ENCODE measurements around the gene TM4SF18.

Gene TM4SF18

DNA sequence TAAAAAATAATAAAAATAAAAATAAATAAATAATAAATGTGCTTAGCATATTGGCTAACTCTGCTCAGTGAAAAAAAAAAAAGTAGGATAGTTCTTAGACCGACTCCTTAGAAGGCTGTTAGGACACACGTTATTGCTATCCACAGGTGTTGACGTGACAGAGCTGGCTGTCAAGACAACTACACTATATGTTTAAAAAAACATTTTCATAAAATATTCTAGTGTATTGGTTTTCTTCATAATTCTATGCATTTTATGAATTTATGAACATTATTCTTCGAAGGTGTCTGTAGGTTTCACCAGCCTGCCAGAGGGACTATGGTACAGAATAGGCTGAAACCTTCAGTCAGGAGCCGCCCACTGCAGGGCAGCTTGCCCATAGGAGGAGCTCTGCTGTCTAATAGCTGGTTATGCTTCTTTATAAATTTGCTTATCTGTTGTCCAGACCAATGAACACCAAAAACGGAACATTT lies 34.8 kb upstream of the TM4SF18 start:
- TF ChIP-seq ZFP30 (CRISPR knock-in tag; IDR thresholded peaks at IDR 0.05), result no peak
- TF ChIP-seq, protein P1, sequence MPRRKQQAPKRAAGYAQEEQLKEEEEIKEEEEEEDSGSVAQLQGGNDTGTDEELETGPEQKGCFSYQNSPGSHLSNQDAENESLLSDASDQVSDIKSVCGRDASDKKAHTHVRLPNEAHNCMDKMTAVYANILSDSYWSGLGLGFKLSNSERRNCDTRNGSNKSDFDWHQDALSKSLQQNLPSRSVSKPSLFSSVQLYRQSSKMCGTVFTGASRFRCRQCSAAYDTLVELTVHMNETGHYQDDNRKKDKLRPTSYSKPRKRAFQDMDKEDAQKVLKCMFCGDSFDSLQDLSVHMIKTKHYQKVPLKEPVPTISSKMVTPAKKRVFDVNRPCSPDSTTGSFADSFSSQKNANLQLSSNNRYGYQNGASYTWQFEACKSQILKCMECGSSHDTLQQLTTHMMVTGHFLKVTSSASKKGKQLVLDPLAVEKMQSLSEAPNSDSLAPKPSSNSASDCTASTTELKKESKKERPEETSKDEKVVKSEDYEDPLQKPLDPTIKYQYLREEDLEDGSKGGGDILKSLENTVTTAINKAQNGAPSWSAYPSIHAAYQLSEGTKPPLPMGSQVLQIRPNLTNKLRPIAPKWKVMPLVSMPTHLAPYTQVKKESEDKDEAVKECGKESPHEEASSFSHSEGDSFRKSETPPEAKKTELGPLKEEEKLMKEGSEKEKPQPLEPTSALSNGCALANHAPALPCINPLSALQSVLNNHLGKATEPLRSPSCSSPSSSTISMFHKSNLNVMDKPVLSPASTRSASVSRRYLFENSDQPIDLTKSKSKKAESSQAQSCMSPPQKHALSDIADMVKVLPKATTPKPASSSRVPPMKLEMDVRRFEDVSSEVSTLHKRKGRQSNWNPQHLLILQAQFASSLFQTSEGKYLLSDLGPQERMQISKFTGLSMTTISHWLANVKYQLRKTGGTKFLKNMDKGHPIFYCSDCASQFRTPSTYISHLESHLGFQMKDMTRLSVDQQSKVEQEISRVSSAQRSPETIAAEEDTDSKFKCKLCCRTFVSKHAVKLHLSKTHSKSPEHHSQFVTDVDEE (CRISPR knock-in tag; IDR thresholded peaks at IDR 0.05), result no peak
- no peak for TF ChIP-seq OSR1 (CRISPR knock-in tag; IDR thresholded peaks at IDR 0.05)
- TF ChIP-seq, protein P2, sequence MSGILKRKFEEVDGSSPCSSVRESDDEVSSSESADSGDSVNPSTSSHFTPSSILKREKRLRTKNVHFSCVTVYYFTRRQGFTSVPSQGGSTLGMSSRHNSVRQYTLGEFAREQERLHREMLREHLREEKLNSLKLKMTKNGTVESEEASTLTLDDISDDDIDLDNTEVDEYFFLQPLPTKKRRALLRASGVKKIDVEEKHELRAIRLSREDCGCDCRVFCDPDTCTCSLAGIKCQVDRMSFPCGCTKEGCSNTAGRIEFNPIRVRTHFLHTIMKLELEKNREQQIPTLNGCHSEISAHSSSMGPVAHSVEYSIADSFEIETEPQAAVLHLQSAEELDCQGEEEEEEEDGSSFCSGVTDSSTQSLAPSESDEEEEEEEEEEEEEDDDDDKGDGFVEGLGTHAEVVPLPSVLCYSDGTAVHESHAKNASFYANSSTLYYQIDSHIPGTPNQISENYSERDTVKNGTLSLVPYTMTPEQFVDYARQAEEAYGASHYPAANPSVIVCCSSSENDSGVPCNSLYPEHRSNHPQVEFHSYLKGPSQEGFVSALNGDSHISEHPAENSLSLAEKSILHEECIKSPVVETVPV (CRISPR knock-in tag; IDR thresholded peaks at IDR 0.05), result no peak
- TF ChIP-seq ZNF70 (CRISPR knock-in tag; IDR thresholded peaks at IDR 0.05), result no peak
- TF ChIP-seq ZFP3 (CRISPR knock-in tag; IDR thresholded peaks at IDR 0.05), result no peak
- no peak for TF ChIP-seq PPARA (CRISPR knock-in tag; IDR thresholded peaks at IDR 0.05; ENCODE audit: borderline replicate concordance)
- no peak for TF ChIP-seq GLIS3 (CRISPR knock-in tag; IDR thresholded peaks at IDR 0.05)
- no peak for TF ChIP-seq SNAI2 (CRISPR knock-in tag; IDR thresholded peaks at IDR 0.05)
- TF ChIP-seq, protein P3, sequence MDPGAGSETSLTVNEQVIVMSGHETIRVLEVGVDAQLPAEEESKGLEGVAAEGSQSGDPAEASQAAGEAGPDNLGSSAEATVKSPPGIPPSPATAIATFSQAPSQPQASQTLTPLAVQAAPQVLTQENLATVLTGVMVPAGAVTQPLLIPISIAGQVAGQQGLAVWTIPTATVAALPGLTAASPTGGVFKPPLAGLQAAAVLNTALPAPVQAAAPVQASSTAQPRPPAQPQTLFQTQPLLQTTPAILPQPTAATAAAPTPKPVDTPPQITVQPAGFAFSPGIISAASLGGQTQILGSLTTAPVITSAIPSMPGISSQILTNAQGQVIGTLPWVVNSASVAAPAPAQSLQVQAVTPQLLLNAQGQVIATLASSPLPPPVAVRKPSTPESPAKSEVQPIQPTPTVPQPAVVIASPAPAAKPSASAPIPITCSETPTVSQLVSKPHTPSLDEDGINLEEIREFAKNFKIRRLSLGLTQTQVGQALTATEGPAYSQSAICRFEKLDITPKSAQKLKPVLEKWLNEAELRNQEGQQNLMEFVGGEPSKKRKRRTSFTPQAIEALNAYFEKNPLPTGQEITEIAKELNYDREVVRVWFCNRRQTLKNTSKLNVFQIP (CRISPR knock-in tag; IDR thresholded peaks at IDR 0.05; ENCODE audit: borderline replicate concordance, low read depth), result no peak
- TF ChIP-seq RARB (CRISPR knock-in tag; IDR thresholded peaks at IDR 0.05), result no peak
- TF ChIP-seq, protein P4, sequence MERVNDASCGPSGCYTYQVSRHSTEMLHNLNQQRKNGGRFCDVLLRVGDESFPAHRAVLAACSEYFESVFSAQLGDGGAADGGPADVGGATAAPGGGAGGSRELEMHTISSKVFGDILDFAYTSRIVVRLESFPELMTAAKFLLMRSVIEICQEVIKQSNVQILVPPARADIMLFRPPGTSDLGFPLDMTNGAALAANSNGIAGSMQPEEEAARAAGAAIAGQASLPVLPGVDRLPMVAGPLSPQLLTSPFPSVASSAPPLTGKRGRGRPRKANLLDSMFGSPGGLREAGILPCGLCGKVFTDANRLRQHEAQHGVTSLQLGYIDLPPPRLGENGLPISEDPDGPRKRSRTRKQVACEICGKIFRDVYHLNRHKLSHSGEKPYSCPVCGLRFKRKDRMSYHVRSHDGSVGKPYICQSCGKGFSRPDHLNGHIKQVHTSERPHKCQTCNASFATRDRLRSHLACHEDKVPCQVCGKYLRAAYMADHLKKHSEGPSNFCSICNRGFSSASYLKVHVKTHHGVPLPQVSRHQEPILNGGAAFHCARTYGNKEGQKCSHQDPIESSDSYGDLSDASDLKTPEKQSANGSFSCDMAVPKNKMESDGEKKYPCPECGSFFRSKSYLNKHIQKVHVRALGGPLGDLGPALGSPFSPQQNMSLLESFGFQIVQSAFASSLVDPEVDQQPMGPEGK (CRISPR knock-in tag; IDR thresholded peaks at IDR 0.05; ENCODE audit: borderline replicate concordance), result no peak
- peak; percentile 17; the same call in 2 of the 3 replicates for ATAC-seq

DNA sequence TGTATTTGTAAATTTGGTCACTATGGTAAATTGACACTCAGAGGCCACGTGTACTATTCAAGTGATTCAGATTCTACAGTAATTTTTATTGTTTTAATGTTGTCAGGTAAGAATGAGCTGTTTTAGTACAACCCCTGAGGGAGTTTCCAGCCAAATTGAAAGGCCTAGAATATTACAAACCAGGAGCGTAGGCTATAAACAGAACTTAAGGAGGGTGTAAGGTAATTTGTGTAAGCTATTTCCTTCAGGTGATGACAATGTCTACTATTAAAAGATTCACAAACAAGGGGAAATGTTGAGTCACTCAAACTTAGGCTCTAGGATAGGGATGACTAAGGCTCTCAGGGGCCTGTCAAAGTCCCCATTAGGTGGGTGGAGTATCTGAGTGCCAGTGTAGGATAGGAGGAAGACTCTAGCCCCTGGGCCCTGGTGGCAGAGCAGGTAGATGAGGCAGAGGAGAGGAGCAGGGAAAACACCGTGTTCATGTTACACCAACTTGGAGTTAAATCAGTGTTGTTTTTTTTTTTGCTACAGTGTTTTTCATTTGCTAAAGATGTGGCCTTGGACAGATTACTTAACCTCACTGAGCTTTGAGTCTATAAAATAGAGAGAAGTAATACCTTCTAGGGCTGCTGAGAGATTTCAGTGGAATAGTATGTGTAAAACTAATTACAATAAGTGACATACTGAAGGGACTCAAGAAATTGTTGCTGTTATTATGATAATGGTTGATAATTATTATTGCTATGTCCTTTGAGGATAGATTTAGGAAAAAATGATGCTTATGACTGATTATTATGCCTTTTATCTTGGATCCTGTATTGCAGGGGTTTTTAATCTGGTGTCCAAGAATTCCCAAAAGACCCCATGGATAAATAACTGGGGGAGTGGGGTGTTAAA lies 33.8 kb upstream of the TM4SF18 start:
- TF ChIP-seq GLIS3 (CRISPR knock-in tag; IDR thresholded peaks at IDR 0.05) (no peak), RARB (CRISPR knock-in tag; IDR thresholded peaks at IDR 0.05) (no peak), ZNF8 (CRISPR knock-in tag; IDR thresholded peaks at IDR 0.05) (no peak), TOX (CRISPR knock-in tag; IDR thresholded peaks at IDR 0.05; ENCODE audit: borderline replicate concordance) (no peak), ZNF70 (CRISPR knock-in tag; IDR thresholded peaks at IDR 0.05) (no peak), ZFP3 (CRISPR knock-in tag; IDR thresholded peaks at IDR 0.05) (no peak), CSDC2 (CRISPR knock-in tag; IDR thresholded peaks at IDR 0.05) (no peak), ZNF565 (CRISPR knock-in tag; conservative IDR thresholded peaks at IDR 0.05; ENCODE audit: low read depth) (no peak), TCF4 (CRISPR knock-in tag; IDR thresholded peaks at IDR 0.05; ENCODE audit: borderline replicate concordance) (no peak), ARNTL (CRISPR knock-in tag; IDR thresholded peaks at IDR 0.05; ENCODE audit: borderline replicate concordance, low read depth) (no peak), ZC3H10 (CRISPR knock-in tag; IDR thresholded peaks at IDR 0.05) (no peak), OSR1 (CRISPR knock-in tag; IDR thresholded peaks at IDR 0.05) (no peak), ISL1 (CRISPR knock-in tag; IDR thresholded peaks at IDR 0.05) (no peak), SNAI2 (CRISPR knock-in tag; IDR thresholded peaks at IDR 0.05) (no peak)
- TF ChIP-seq, protein P4 (CRISPR knock-in tag; IDR thresholded peaks at IDR 0.05; ENCODE audit: borderline replicate concordance), result no peak
- TF ChIP-seq, protein P5, sequence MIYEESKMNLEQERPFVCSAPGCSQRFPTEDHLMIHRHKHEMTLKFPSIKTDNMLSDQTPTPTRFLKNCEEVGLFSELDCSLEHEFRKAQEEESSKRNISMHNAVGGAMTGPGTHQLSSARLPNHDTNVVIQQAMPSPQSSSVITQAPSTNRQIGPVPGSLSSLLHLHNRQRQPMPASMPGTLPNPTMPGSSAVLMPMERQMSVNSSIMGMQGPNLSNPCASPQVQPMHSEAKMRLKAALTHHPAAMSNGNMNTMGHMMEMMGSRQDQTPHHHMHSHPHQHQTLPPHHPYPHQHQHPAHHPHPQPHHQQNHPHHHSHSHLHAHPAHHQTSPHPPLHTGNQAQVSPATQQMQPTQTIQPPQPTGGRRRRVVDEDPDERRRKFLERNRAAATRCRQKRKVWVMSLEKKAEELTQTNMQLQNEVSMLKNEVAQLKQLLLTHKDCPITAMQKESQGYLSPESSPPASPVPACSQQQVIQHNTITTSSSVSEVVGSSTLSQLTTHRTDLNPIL (CRISPR knock-in tag; IDR thresholded peaks at IDR 0.05; ENCODE audit: low read depth), result no peak
- TF ChIP-seq, protein P2 (CRISPR knock-in tag; IDR thresholded peaks at IDR 0.05), result no peak
- TF ChIP-seq, protein P1 (CRISPR knock-in tag; IDR thresholded peaks at IDR 0.05), result no peak
- ATAC-seq, result peak; percentile 62
